H1 (cell line): ENCODE data around the gene VWA3B. TPM values are rescaled to one million over a fixed set of nuclear protein-coding genes. Genes with fewer than 3 reads are reported as not detected.

Experiments used
- ASH2L ChIP-seq: fragments of 200-600, 300-600 bp; sonication (generic); IDR thresholded peaks from one replicate; pipeline ENCODE4 v1.7.1; 2017; ENCODE audit warnings: low read length
- BCL11A ChIP-seq, 2 experiments: IDR thresholded peaks; one replicate each; pipeline ENCODE4 v1.6.1; 2011; ENCODE audit warnings: low read depth in 2 of 2, low read length in 2 of 2, mild to moderate bottlenecking in 2 of 2
- CHD7 ChIP-seq: fragments of 300-600 bp; sonication (generic); IDR thresholded peaks from 2 replicates; pipeline ENCODE4 v1.7.1; 2012; ENCODE audit warnings: low read length, moderate library complexity, mild to moderate bottlenecking, inconsistent platforms; ENCODE audit not compliant: insufficient replicate concordance
- FOSL1 ChIP-seq: IDR thresholded peaks from 2 replicates; pipeline ENCODE4 v1.6.1; 2011; ENCODE audit warnings: mild to moderate bottlenecking, low read depth, low read length, moderate library complexity; ENCODE audit not compliant: insufficient read depth
- KDM1A ChIP-seq: fragments of 200-600, 300-600 bp; sonication (generic); IDR thresholded peaks from 2 replicates; pipeline ENCODE4 v1.7.1; 2016; ENCODE audit warnings: mild to moderate bottlenecking, low read length, borderline replicate concordance
- PHF8 ChIP-seq: fragments of 200-600 bp; sonication (generic); conservative IDR thresholded peaks from 2 replicates; pipeline ENCODE4 v1.7.1; 2012; ENCODE audit warnings: low read depth, mild to moderate bottlenecking, inconsistent platforms, low read length, moderate library complexity
- POU5F1 ChIP-seq: IDR thresholded peaks from 2 replicates; pipeline ENCODE4 v1.6.1; 2011; ENCODE audit warnings: low read depth, mild to moderate bottlenecking, low read length, moderate library complexity
- RBBP5 ChIP-seq: IDR thresholded peaks from 2 replicates; pipeline ENCODE4 v1.7.1; 2012; ENCODE audit warnings: low read depth, mild to moderate bottlenecking, inconsistent platforms, low read length, moderate library complexity, borderline replicate concordance
- RFX5 ChIP-seq: IDR thresholded peaks from 2 replicates; pipeline ENCODE4 v1.6.1; 2011; ENCODE audit warnings: low read depth, low read length, improper control_type of control experiment, borderline replicate concordance
- TAF7 ChIP-seq: optimal IDR thresholded peaks from 2 replicates; pipeline ENCODE3; 2011; ENCODE audit warnings: low read depth, mild to moderate bottlenecking, inconsistent platforms, low read length, moderate library complexity, borderline replicate concordance
- TEAD4 ChIP-seq: IDR thresholded peaks from 2 replicates; pipeline ENCODE4 v1.6.1; 2012; ENCODE audit warnings: low read depth, low read length, inconsistent platforms, mixed read lengths
- ZNF274 ChIP-seq: IDR thresholded peaks from 2 replicates; pipeline ENCODE4 v1.7.0; 2012; ENCODE audit warnings: low read length, borderline replicate concordance; ENCODE audit errors: extremely low read depth
- polyA plus RNA-seq, 7 experiments: library from polyadenylated mRNA; depleted of rRNA in 3 of 7; stranded (reverse) in 5 of 7; unstranded in 2 of 7; fragments of >200 nt in 5 of 7; fragments of 200-250 nt in 2 of 7; gene quantifications; 1 replicate in 5 of 7; 2 replicates in 1 of 7; 4 replicates in 1 of 7; pipeline versions ENCODE4 v1.2.1 to v1.2.3, GENCODE V29; 2011 to 2013; ENCODE audit warnings: missing spikeins in 2 of 7, mixed read lengths in 2 of 7
- total RNA-seq: library from RNA; stranded (reverse); fragmentation: NEBNext Ultra II Directional; extraction: Animal tissue kit (Norgen Biotek cat#: 25700); gene quantifications from 2 replicates; pipeline ENCODE4 v1.2.1, GENCODE V29; 2021

Gene VWA3B
- total and polyA plus RNA-seq, 2 of the 8 experiments (the other 6 are each of a cell fraction or from before 2014, with no cell fraction given), result not detected

- TF ChIP-seq CHD7 (no peak), PHF8 (no peak), POU5F1 (no peak), FOSL1 (no peak), ASH2L (no peak), RBBP5 (no peak), ZNF274 (no peak), BCL11A (IDR thresholded peaks at IDR 0.05; ENCODE audit: low read depth in 2 of 2, low read length in 2 of 2) (no peak), RFX5 (no peak), KDM1A (no peak), TAF7 (no peak), TEAD4 (no peak)
Observed at GRCh38 chr2:98263362-98263761, 176.4 kb downstream of the VWA3B start (continued).
